Retinal pigment epithelial cell (primary cell): ENCODE data around the gene DIP2C.
"Not testable (repeated sequence)": the region's sequence is repeated elsewhere in the genome, so short reads cannot be mapped to it uniquely, and the experiment has no call there.

Experiments
- DNase-seq: peaks from one replicate; pipeline ENCODE4 v3.0.0-alpha.2; 2010; ENCODE audit warnings: low read depth
- H3K4me3 ChIP-seq: 2 replicates; pipeline ENCODE4 v1.5.1; 2011; ENCODE audit warnings: mild to moderate bottlenecking, low read length, control low read depth, moderate library complexity
- CTCF ChIP-seq: conservative IDR thresholded peaks from 2 replicates; pipeline ENCODE4 v1.5.1; 2011; ENCODE audit warnings: low read depth, low read length, control low read depth, inconsistent platforms

The DIP2C gene

GRCh38 chr10:586151-586550 lies 103.3 kb downstream of the DIP2C start:
- no peak for DNase-seq
- no peak for TF ChIP-seq CTCF
- H3K4me3 ChIP-seq = no peak overlapping the region

- H3K4me3 ChIP-seq = no peak overlapping the region
- TF ChIP-seq CTCF = peak; percentile 42
- no peak for DNase-seq
Observed at GRCh38 chr10:585502-585901, 104.0 kb downstream of the DIP2C start.

- DNase-seq, H3K4me3 ChIP-seq: not testable (repeated sequence)
Observed at GRCh38 chr10:584497-585290, 104.8 kb downstream of the DIP2C start.

- H3K4me3 ChIP-seq = no peak overlapping the region
- TF ChIP-seq CTCF = no peak
- no peak for DNase-seq
Observed at GRCh38 chr10:583433-583832, 106.0 kb downstream of the DIP2C start.

GRCh38 chr10:581776-582330 lies 107.6 kb downstream of the DIP2C start:
- no peak for TF ChIP-seq CTCF
- no peak for DNase-seq
- no peak overlapping the region for H3K4me3 ChIP-seq

- TF ChIP-seq CTCF = no peak
- no peak overlapping the region for H3K4me3 ChIP-seq
- DNase-seq = peak; percentile 42
Observed at GRCh38 chr10:580778-581177, 108.7 kb downstream of the DIP2C start.

GRCh38 chr10:576130-576465 lies 113.4 kb downstream of the DIP2C start:
- no peak overlapping the region for H3K4me3 ChIP-seq
- no peak for TF ChIP-seq CTCF
- DNase-seq = no peak
